ENCODE data around the gene CTBP1. TPM values are rescaled to one million over a fixed set of nuclear protein-coding genes. Genes with fewer than 3 reads are reported as not detected.
A peak's percentile ranks its signal among the peaks of the same experiment; 100 is the strongest.

Gene CTBP1
- polyA plus RNA-seq, 4 donors, result 88.6 to 144 (median 132) TPM

GRCh38 chr4:1216869-1217294 is 32.0 kb downstream of the CTBP1 start:
- Histone ChIP-seq H3K36me3 (ENCODE audit: control insufficient read depth in 3 of 3, insufficient read depth in 2 of 3, low read depth in 1 of 3, low read length in 3 of 3) (peaks cover 9 to 89% (median 13%) of the 10 kb centered on the region in 3 donors), H3K9me3 (ENCODE audit: control insufficient read depth in 2 of 2, insufficient read depth in 1 of 2, low read depth in 1 of 2, low read length in 1 of 2) (no peaks in the 10 kb centered on the region), H3K4me1 (ENCODE audit: control insufficient read depth in 3 of 3, insufficient read depth in 2 of 3, low read depth in 1 of 3, low read length in 2 of 3) (no peaks in the 10 kb centered on the region), H3K4me3 (ENCODE audit: low read depth in 1 of 3, low read length in 3 of 3) (no peak overlapping the region), H3K27me3 (ENCODE audit: control insufficient read depth in 3 of 3, insufficient read depth in 3 of 3, low read length in 3 of 3) (no peaks in the 10 kb centered on the region), H3K27ac (ENCODE audit: low read depth in 1 of 3, low read length in 2 of 3) (peak overlapping the region in 2 of 3 donors; percentile 45 to 86)
- WGBS, 3 donors, result 60 to 81% (median 62%) methylated on average over 21 of the region's 21 CpGs
- DNase-seq, result peak in 1 of 2 donors; percentile 46
- FAIRE-seq, result no peak

DNA sequence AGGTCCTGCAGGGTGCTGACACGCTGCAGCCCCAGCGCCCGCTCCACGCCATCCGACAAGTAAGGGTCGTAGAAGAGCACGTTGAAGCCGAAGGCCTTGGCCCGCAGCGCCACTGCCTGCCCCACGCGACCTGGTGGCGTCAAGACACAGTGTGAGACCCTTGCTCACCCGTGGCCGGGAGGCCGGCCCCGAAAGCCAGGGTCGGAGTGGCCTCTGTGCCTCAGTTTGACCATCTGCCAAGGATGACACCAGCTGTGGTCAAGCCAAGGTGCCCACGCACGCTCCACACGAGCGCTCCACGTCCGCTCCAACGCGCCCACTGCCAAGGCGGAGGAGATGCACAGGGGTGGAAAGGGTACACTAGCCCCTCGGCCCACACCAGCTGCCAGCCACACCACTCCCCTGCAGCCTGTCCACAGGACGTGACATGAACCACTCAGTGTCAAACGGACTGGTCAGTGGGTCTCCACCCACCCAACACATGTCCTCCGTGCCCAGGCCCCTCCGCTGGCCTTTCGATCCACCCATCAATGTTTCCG is 32.8 kb downstream of the CTBP1 start:
- H3K36me3 ChIP-seq (ENCODE audit: control insufficient read depth in 3 of 3, insufficient read depth in 2 of 3, low read depth in 1 of 3, low read length in 3 of 3), result peaks cover 8 to 86% (median 13%) of the 10 kb centered on the region in 3 donors
- no peak for DNase-seq
- H3K9me3 ChIP-seq (ENCODE audit: control insufficient read depth in 2 of 2, insufficient read depth in 1 of 2, low read depth in 1 of 2, low read length in 1 of 2), result no peaks in the 10 kb centered on the region
- H3K27me3 ChIP-seq (ENCODE audit: control insufficient read depth in 3 of 3, insufficient read depth in 3 of 3, low read length in 3 of 3), result no peaks in the 10 kb centered on the region
- FAIRE-seq, result no peak
- peak overlapping the region in 1 of 3 donors; percentile 86 for H3K27ac ChIP-seq (ENCODE audit: low read depth in 1 of 3, low read length in 2 of 3)
- no peak overlapping the region for H3K4me3 ChIP-seq (ENCODE audit: low read depth in 1 of 3, low read length in 3 of 3)
- 95 to 97% (median 97%) methylated on average over 33 to 34 of the region's 34 CpGs for whole genome bisulfite sequencing, 3 donors
- H3K4me1 ChIP-seq (ENCODE audit: control insufficient read depth in 3 of 3, insufficient read depth in 2 of 3, low read depth in 1 of 3, low read length in 2 of 3), result no peaks in the 10 kb centered on the region

- DNase-seq, result no peak
Measured at GRCh38 chr4:1215141-1216075, 33.5 kb downstream of the CTBP1 start.

GRCh38 chr4:1214101-1215095 is 34.5 kb downstream of the CTBP1 start:
- FAIRE-seq (no peak), DNase-seq (no peak)
- H3K27me3 ChIP-seq (ENCODE audit: control insufficient read depth in 3 of 3, insufficient read depth in 3 of 3, low read length in 3 of 3), result no peaks in the 10 kb centered on the region
- no peaks in the 10 kb centered on the region for H3K9me3 ChIP-seq (ENCODE audit: control insufficient read depth in 2 of 2, insufficient read depth in 1 of 2, low read depth in 1 of 2, low read length in 1 of 2)
- peaks cover 0 to 3% (median 0%) of the 10 kb centered on the region in 3 donors for H3K4me1 ChIP-seq (ENCODE audit: control insufficient read depth in 3 of 3, insufficient read depth in 2 of 3, low read depth in 1 of 3, low read length in 2 of 3)
- H3K27ac ChIP-seq (ENCODE audit: low read depth in 1 of 3, low read length in 2 of 3), result peak overlapping the region in 1 of 3 donors; percentile 81
- peaks cover 5 to 90% (median 16%) of the 10 kb centered on the region in 3 donors for H3K36me3 ChIP-seq (ENCODE audit: control insufficient read depth in 3 of 3, insufficient read depth in 2 of 3, low read depth in 1 of 3, low read length in 3 of 3)
- no peak overlapping the region for H3K4me3 ChIP-seq (ENCODE audit: low read depth in 1 of 3, low read length in 3 of 3)
- 90 to 92% (median 92%) methylated on average over 38 to 48 of the region's 48 CpGs for WGBS, 3 donors

More at GRCh38 chr4:1215141-1216075, 33.5 kb downstream of the CTBP1 start:
- Histone ChIP-seq H3K27ac (ENCODE audit: low read depth in 1 of 3, low read length in 2 of 3) (peak overlapping the region in 1 of 3 donors; percentile 86), H3K4me1 (ENCODE audit: control insufficient read depth in 3 of 3, insufficient read depth in 2 of 3, low read depth in 1 of 3, low read length in 2 of 3) (no peaks in the 10 kb centered on the region), H3K27me3 (ENCODE audit: control insufficient read depth in 3 of 3, insufficient read depth in 3 of 3, low read length in 3 of 3) (no peaks in the 10 kb centered on the region), H3K36me3 (ENCODE audit: control insufficient read depth in 3 of 3, insufficient read depth in 2 of 3, low read depth in 1 of 3, low read length in 3 of 3) (peaks cover 5 to 88% (median 13%) of the 10 kb centered on the region in 3 donors), H3K4me3 (ENCODE audit: low read depth in 1 of 3, low read length in 3 of 3) (no peak overlapping the region), H3K9me3 (ENCODE audit: control insufficient read depth in 2 of 2, insufficient read depth in 1 of 2, low read depth in 1 of 2, low read length in 1 of 2) (no peaks in the 10 kb centered on the region)
- 80 to 87% (median 82%) methylated on average over 31 of the region's 31 CpGs for WGBS, 3 donors
- no peak for FAIRE-seq

- no peaks in the 10 kb centered on the region for H3K9me3 ChIP-seq (ENCODE audit: control insufficient read depth in 2 of 2, insufficient read depth in 1 of 2, low read depth in 1 of 2, low read length in 1 of 2)
- H3K27ac ChIP-seq (ENCODE audit: low read depth in 1 of 3, low read length in 2 of 3), result peak overlapping the region in 1 of 3 donors; percentile 12
- H3K4me3 ChIP-seq (ENCODE audit: low read depth in 1 of 3, low read length in 3 of 3), result no peak overlapping the region
- H3K27me3 ChIP-seq (ENCODE audit: control insufficient read depth in 3 of 3, insufficient read depth in 3 of 3, low read length in 3 of 3), result no peaks in the 10 kb centered on the region
- DNase-seq (no peak), FAIRE-seq (no peak)
- peaks cover 0 to 12% (median 0%) of the 10 kb centered on the region in 3 donors for H3K4me1 ChIP-seq (ENCODE audit: control insufficient read depth in 3 of 3, insufficient read depth in 2 of 3, low read depth in 1 of 3, low read length in 2 of 3)
- 94 to 97% (median 95%) methylated on average over 18 to 20 of the region's 20 CpGs for WGBS, 3 donors
- H3K36me3 ChIP-seq (ENCODE audit: control insufficient read depth in 3 of 3, insufficient read depth in 2 of 3, low read depth in 1 of 3, low read length in 3 of 3), result peaks cover 5 to 91% (median 16%) of the 10 kb centered on the region in 3 donors
Measured at GRCh38 chr4:1213336-1213995, 35.5 kb downstream of the CTBP1 start.

DNA sequence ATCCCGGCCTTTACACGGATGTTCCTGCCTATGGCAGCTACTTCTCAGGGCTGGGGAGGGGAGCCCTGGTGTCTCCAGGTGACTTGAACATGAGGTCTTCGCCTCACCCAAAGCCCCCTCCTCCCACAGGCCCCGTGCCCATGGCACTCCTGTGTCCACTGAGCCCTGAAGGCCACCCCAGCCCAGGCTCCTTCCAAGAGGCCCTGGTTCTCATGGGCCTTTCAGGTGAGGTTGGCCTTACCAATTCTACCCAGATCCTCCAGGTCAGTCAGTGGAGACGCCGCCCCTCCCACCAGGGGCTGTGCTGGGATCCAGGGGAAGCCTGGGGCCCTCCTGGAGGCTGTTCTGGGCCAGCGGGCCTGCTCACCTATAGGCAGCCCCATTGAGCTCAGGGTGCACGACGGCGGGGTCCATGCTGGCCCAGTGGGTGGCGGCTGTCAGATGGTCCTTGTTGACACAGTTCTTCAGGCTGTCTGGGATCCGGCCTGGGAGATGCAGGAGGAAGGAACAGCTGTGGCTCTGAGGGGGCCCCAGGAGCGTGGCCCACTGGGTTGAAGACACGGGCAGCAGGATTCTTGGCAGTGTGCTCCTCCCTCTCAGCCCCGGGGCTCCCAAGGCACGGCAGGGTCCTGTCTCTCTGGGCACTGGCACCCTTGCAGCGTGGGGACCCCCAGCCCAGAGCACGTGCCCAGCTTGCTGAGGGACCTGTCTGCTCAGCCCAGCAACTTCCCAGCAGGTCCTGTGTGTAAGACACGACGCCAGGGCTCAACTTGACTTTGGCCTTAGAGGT is 36.2 kb downstream of the CTBP1 start:
- H3K9me3 ChIP-seq (ENCODE audit: control insufficient read depth in 2 of 2, insufficient read depth in 1 of 2, low read depth in 1 of 2, low read length in 1 of 2), result no peaks in the 10 kb centered on the region
- FAIRE-seq (no peak), DNase-seq (no peak)
- WGBS, 3 donors, result 87 to 94% (median 89%) methylated on average over 19 to 20 of the region's 20 CpGs
- peak overlapping the region in 1 of 3 donors; percentile 19 for H3K27ac ChIP-seq (ENCODE audit: low read depth in 1 of 3, low read length in 2 of 3)
- H3K4me3 ChIP-seq (ENCODE audit: low read depth in 1 of 3, low read length in 3 of 3), result no peak overlapping the region
- peaks cover 0 to 19% (median 3%) of the 10 kb centered on the region in 3 donors for H3K4me1 ChIP-seq (ENCODE audit: control insufficient read depth in 3 of 3, insufficient read depth in 2 of 3, low read depth in 1 of 3, low read length in 2 of 3)
- H3K27me3 ChIP-seq (ENCODE audit: control insufficient read depth in 3 of 3, insufficient read depth in 3 of 3, low read length in 3 of 3), result no peaks in the 10 kb centered on the region
- H3K36me3 ChIP-seq (ENCODE audit: control insufficient read depth in 3 of 3, insufficient read depth in 2 of 3, low read depth in 1 of 3, low read length in 3 of 3), result peaks cover 5 to 92% (median 16%) of the 10 kb centered on the region in 3 donors

DNA sequence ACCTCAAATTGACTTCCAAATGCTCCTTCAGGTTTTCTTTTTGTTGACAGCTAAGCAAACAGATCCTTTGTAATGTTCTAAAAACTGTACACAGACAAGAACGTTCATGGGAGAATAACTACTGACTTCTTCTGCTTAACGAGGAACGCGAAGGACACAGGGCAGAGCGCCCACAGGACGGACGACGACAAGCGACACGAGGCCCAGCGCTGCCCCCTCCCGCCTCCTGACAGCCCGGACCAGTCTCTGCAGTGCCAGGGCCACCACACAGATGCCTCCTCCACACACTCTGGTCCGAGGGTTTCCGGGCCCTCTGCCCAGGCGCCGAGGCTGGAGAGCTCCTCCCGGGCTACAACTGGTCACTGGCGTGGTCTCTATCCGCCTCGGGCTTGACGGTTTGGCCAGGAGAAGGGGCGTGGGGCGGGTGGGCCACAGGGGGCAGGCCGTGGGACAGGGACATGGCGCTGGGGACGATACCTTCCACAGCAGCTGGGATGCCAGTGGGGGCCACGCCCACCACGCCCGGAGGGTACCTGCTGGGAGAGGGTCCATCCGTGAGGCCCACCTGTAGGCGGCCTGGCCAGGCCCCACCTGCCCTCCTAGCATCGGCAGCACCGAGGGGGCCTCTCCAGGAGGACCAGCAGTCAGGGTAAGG is 36.9 kb downstream of the CTBP1 start:
- 78 to 86% (median 80%) methylated on average over 32 to 34 of the region's 34 CpGs for WGBS, 3 donors
- Histone ChIP-seq H3K4me1 (ENCODE audit: control insufficient read depth in 3 of 3, insufficient read depth in 2 of 3, low read depth in 1 of 3, low read length in 2 of 3) (peaks cover 0 to 22% (median 3%) of the 10 kb centered on the region in 3 donors), H3K4me3 (ENCODE audit: low read depth in 1 of 3, low read length in 3 of 3) (no peak overlapping the region), H3K36me3 (ENCODE audit: control insufficient read depth in 3 of 3, insufficient read depth in 2 of 3, low read depth in 1 of 3, low read length in 3 of 3) (peaks cover 5 to 92% (median 16%) of the 10 kb centered on the region in 3 donors), H3K9me3 (ENCODE audit: control insufficient read depth in 2 of 2, insufficient read depth in 1 of 2, low read depth in 1 of 2, low read length in 1 of 2) (no peaks in the 10 kb centered on the region), H3K27ac (ENCODE audit: low read depth in 1 of 3, low read length in 2 of 3) (no peak overlapping the region), H3K27me3 (ENCODE audit: control insufficient read depth in 3 of 3, insufficient read depth in 3 of 3, low read length in 3 of 3) (no peaks in the 10 kb centered on the region)
- DNase-seq (no peak), FAIRE-seq (no peak)

Data from small intestine (tissue), 7 donors.